ENCODE measurements around the gene DYRK2.

- TF ChIP-seq CTCF (conservative IDR thresholded peaks at IDR 0.05 in 1 of 2, IDR thresholded peaks at IDR 0.05 in 1 of 2; ENCODE audit: extremely low read depth in 1 of 2, insufficient read depth in 1 of 2, low read depth in 1 of 2, low read length in 2 of 2), result no peak
- no peak for TF ChIP-seq EZH2 (IDR thresholded peaks at IDR 0.05; ENCODE audit: borderline replicate concordance, low read length)
Measured at GRCh38 chr12:67658486-67658885, 9.9 kb downstream of the DYRK2 start.
